Measurements from ENCODE around the gene C16orf46.
"Not testable (repeated sequence)": the region's sequence is repeated elsewhere in the genome, so short reads cannot be mapped to it uniquely, and the experiment has no call there.

The C16orf46 gene, protein sequence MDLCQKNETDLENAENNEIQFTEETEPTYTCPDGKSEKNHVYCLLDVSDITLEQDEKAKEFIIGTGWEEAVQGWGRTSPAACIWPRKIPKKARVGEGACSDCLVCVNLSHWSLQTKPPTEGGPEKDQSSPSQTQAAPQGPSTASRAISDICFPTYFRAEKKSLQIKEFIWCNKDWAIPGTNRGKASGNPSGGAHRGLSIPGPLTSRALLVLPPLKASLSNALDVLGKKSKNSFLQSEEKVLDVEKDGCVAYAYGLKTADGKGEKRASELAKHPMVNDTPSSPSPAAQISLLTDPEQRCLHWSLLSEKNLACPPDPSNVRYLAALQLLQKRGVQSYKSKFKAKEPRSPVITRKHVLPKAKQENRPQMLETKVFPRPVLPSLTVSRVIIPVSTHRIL

DNA sequence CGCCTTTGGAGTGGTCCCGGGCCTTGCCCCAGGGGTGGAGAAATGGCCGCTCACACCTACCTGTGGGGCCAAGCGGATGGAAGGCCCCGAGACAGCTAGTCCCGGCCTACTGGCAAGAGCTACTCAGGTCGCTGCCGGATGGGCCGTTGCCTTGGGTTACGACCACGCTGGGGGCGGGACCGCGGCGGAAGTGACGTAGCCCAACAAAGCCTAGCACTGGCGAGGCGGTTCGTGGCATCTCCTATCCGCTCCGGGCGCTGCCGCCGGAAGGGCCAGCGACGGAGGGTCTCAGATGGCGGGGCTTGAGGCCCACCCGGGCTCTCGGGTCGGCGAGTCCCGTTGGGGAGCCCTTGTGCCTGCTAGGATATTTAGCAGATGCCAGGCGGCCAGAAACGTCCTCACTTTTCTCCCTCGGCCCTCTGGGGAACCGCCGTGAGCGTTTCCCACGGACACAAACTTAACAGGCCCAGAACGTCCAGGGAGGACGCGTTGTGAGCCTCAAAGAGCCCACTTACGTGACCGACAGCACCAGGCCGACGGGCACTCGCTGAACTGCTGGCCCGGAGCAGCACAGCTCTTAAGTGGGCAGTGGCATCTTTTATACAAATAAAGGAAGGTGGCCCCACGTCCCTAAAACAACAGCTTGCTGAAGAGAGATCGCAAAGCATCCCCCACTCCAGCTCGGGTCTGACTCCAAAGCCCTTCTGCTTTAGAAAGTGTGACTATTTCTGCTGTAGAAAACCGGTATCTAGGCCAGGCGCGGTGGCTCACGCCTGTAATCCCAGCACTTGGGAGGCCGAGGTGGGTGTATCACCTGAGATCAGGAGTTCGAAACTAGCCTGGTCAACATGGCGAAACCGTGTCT lies at the start of gene C16orf46:
C16orf46 (minus strand) TSS at position 163 of the 865 bp plus-strand sequence. CDS start 13,283 bp downstream, outside the sequence.
- TF ChIP-seq, protein P1, sequence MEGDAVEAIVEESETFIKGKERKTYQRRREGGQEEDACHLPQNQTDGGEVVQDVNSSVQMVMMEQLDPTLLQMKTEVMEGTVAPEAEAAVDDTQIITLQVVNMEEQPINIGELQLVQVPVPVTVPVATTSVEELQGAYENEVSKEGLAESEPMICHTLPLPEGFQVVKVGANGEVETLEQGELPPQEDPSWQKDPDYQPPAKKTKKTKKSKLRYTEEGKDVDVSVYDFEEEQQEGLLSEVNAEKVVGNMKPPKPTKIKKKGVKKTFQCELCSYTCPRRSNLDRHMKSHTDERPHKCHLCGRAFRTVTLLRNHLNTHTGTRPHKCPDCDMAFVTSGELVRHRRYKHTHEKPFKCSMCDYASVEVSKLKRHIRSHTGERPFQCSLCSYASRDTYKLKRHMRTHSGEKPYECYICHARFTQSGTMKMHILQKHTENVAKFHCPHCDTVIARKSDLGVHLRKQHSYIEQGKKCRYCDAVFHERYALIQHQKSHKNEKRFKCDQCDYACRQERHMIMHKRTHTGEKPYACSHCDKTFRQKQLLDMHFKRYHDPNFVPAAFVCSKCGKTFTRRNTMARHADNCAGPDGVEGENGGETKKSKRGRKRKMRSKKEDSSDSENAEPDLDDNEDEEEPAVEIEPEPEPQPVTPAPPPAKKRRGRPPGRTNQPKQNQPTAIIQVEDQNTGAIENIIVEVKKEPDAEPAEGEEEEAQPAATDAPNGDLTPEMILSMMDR (conservative IDR thresholded peaks at IDR 0.05), result no peak

DNA sequence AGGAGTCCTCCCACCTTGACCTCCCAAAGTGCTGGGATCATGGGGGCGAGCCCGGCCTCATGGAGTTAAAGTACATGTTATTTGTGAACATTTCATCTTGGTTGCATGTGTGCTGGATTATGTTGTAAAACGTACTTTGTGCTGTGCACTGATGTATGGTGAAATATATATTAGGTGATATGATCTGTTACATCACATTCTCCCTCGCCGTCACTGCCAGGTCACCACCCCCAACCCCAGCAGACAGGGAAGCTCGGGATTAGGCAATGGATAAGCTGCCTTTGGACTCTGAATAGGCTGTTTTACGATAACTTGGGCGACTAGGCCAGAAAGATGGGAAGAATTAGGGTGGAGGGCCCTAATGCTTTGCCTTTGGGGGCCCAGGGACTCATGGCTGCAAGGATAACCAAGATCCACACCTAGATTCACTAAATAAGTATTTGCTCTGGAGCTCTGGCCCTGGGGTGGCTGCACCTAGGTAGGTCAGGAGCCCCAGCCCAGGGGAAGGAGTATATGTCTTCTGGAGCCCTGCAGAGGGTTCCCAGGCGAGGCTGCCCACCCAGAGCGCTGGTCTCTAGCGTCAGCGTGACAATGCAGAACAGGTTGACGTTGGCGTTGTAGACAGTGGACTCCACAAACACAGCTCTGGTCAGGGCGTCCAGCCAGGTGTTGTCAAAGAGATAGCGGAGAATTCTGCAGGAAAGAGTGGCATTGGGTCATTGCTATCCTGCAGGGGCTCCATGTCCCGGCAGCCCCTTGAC lies 46.2 kb upstream of the C16orf46 start:
- TF ChIP-seq, protein P1 (conservative IDR thresholded peaks at IDR 0.05), result no peak
- no peak overlapping the region for H3K27ac ChIP-seq

More for the DNA sequence above, at the start of gene C16orf46:
- peak within 1 kb of the TSS; percentile 80 for H3K27ac ChIP-seq

DNA sequence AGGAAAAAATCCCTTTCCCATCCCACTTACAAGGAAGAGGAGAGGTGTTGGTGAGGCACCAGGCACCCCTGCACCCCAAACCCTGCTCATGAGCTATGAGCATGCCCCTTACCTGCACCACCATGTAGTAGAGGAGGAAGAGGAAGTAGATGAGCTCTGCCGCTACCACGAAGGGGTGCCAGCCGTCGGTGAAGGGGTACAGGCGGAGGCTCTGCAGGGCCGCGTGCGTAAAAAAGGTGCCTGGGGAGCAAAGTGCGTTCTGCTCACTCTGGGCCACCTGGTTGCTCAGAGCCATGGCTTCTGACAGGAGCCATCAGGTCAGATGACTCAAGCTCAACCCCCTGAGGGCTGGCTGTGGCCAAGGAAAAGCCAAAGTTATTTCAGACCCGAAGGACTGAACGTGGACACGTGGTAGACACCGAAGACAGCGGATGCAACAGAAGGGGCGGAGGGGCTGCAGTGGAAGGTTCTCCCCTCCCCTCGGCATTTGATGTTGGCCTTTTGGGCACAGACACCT lies 44.5 kb upstream of the C16orf46 start:
- TF ChIP-seq, protein P1 (conservative IDR thresholded peaks at IDR 0.05), result no peak

DNA sequence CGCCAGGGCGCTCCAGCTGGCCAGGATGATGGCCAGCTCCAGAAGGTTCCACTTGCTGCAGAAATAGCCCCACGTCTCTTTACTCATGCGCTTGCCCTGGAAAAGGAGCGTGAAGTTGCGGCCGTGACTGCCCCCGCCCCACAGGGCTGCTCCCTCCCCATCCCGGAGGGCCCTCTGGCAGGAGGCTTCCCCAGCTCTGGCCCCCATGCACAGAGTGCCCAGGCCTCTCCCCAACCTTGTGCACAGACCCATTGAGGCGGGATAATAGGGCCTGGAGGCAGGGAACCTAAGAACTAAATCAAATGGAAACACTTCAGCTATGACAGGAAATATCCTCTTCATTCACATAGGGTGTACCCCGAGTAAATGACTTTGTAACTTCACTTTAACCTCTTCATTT lies 40.4 kb upstream of the C16orf46 start:
- TF ChIP-seq, protein P1 (conservative IDR thresholded peaks at IDR 0.05), result no peak
- H3K27ac ChIP-seq, result no peak overlapping the region

More for the DNA sequence above, 44.5 kb upstream of the C16orf46 start:
- no peak overlapping the region for H3K27ac ChIP-seq

DNA sequence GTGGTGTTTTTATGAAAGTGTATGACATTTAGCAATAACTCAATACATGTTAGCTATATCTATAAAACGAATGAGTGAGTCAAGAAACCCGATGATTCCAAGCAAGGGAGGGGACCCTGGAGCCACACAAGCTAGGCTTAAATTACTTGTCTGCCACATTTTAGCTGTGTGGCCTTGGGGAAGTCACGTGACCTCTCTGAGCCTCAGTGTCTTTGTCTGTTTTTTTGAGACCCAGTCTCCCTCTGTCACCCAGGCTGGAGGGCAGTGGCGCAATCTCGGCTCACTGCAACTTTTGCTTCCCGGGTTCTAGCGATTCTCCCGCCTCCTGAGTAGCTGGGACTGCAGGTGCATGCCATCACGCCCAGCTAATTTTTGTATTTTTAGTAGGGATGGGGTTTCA lies 39.2 kb upstream of the C16orf46 start:
- TF ChIP-seq, protein P1 (conservative IDR thresholded peaks at IDR 0.05), result no peak
- H3K27ac ChIP-seq, result no peak overlapping the region

DNA sequence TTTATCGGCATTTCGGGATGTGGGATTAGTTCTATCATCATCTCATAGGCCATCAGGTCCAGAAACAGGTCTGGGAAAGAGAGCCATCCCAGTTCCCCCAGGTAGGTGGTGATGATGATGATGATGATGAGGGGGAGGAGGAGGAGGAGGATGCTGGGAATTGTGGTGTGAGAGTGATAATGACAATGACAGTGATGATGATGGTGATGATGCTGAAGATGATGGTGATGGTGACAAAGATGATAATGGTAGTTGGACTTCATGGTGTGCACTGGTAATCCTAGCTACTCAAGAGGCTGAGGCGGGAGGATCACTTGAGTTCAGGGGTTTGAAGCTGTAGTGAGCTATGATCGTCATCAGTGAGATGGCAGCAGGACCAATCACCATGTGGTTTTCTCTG lies 35.4 kb upstream of the C16orf46 start:
- H3K27ac ChIP-seq, result no peak overlapping the region
- TF ChIP-seq, protein P1 (conservative IDR thresholded peaks at IDR 0.05), result no peak

DNA sequence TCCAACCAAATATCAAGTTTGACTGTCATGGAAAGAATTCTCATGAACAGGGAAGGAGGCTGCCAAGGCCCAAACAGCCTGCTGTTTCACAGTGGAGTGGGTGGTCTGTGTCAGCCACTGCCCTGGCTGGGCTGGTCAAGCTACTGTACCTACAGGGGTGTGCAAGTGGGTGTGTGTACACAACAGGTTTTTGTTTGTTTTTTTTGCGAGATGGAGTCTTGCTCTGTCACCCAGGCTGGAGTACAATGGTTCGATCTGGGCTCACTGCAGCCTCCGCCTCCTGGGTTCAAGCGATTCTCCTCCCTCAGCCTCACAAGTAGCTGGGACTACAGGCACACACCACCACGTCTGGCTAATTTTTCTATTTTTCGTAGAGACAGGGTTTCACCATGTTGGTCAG lies 32.2 kb upstream of the C16orf46 start:
- H3K27ac ChIP-seq, result not testable (repeated sequence)

Data from VCaP (cell line).